ENCODE results near the gene RECK. TPM values are rescaled to one million over a fixed set of nuclear protein-coding genes. Genes with fewer than 3 reads are reported as not detected.

The RECK gene
- total RNA-seq, 2 experiments from 2014 or later: 9.3 to 9.8 TPM

GRCh38 chr9:36123515-36123914 lies 86.8 kb downstream of the RECK start:
- no peak for DNase-seq
- Histone ChIP-seq H3K4me1 (ENCODE audit: insufficient read depth, low read length) (peaks cover 30% of the 10 kb centered on the region), H3K27ac (ENCODE audit: low read depth in 1 of 2, low read length in 2 of 2) (no peak overlapping the region), H3K27me3 (ENCODE audit: control insufficient read depth in 1 of 2, insufficient read depth in 2 of 2, low read length in 2 of 2) (no peaks in the 10 kb centered on the region), H3K9me3 (ENCODE audit: control insufficient read depth in 1 of 2, insufficient read depth in 1 of 2, low read length in 2 of 2) (no peaks in the 10 kb centered on the region), H3K36me3 (ENCODE audit: insufficient read depth, low read length) (peaks cover 15% of the 10 kb centered on the region), H3K4me3 (ENCODE audit: low read length) (no peak overlapping the region)
- Mint-ChIP-seq H3K4me1 (ENCODE audit: low read depth) (peaks cover 29% of the 10 kb centered on the region), H3K36me3 (ENCODE audit: low read depth) (peaks cover 30% of the 10 kb centered on the region), H3K9me3 (no peaks in the 10 kb centered on the region), H3K27me3 (no peaks in the 10 kb centered on the region), H3K4me3 (no peak overlapping the region), H3K27ac (no peak overlapping the region)
- intact Hi-C loops (cut with DNase I, micrococcal nuclease): no loop called here
- POLR2A ChIA-PET: no interaction called here
- no peak for TF ChIP-seq CTCF (IDR thresholded peaks at IDR 0.05)
- ATAC-seq (ENCODE audit: poor library complexity): no peak
- CTCF ChIA-PET: interaction anchor here (1.6 kb wide), 1 partner anchor 43 kb away, joined by 6 read pairs; no protein-coding TSS in a partner anchor

- H3K4me3 ChIP-seq (ENCODE audit: low read length): no peak overlapping the region
- POLR2A ChIA-PET: interaction anchor here (0.6 to 1.8 kb wide), 2 partner anchors 19 to 1415 kb away, joined by 3 to 4 read pairs; no protein-coding TSS in a partner anchor
- ATAC-seq (ENCODE audit: poor library complexity) (no peak), DNase-seq (no peak)
- no peak overlapping the region for H3K27ac ChIP-seq (ENCODE audit: low read depth in 1 of 2, low read length in 2 of 2)
- intact Hi-C loops (cut with DNase I, micrococcal nuclease): loop anchor here in 1 of 2 experiments (5.0 kb wide), 1 partner anchor 37 kb away; no protein-coding TSS in a partner anchor
- peaks cover 29% of the 10 kb centered on the region for H3K4me1 Mint-ChIP-seq (ENCODE audit: low read depth)
- H3K27ac Mint-ChIP-seq: no peak overlapping the region
- peaks cover 9% of the 10 kb centered on the region for H3K36me3 ChIP-seq (ENCODE audit: insufficient read depth, low read length)
- CTCF ChIA-PET: interaction anchor here (0.8 to 1.6 kb wide), 2 partner anchors 41 kb away, joined by 3 to 6 read pairs; no protein-coding TSS in a partner anchor
- TF ChIP-seq CTCF (IDR thresholded peaks at IDR 0.05): no peak
- no peaks in the 10 kb centered on the region for H3K27me3 ChIP-seq (ENCODE audit: control insufficient read depth in 1 of 2, insufficient read depth in 2 of 2, low read length in 2 of 2)
- peaks cover 30% of the 10 kb centered on the region for H3K4me1 ChIP-seq (ENCODE audit: insufficient read depth, low read length)
- no peak overlapping the region for H3K4me3 Mint-ChIP-seq
- peaks cover 25% of the 10 kb centered on the region for H3K36me3 Mint-ChIP-seq (ENCODE audit: low read depth)
- no peaks in the 10 kb centered on the region for H3K27me3 Mint-ChIP-seq
- H3K9me3 Mint-ChIP-seq: no peaks in the 10 kb centered on the region
- no peaks in the 10 kb centered on the region for H3K9me3 ChIP-seq (ENCODE audit: control insufficient read depth in 1 of 2, insufficient read depth in 1 of 2, low read length in 2 of 2)
Observed at GRCh38 chr9:36125062-36125855, 88.5 kb downstream of the RECK start.

GRCh38 chr9:36126016-36126730 lies 89.5 kb downstream of the RECK start:
- ChIA-PET CTCF (interaction anchor here (0.8 kb wide), 1 partner anchor 40 kb away, joined by 3 read pairs; no protein-coding TSS in a partner anchor), POLR2A (no interaction called here)
- intact Hi-C loops (cut with DNase I, micrococcal nuclease): loop anchor here in 1 of 2 experiments (5.0 kb wide), 1 partner anchor 36 kb away; no protein-coding TSS in a partner anchor
- H3K27me3 ChIP-seq (ENCODE audit: control insufficient read depth in 1 of 2, insufficient read depth in 2 of 2, low read length in 2 of 2): no peaks in the 10 kb centered on the region
- H3K9me3 Mint-ChIP-seq: no peaks in the 10 kb centered on the region
- H3K4me1 Mint-ChIP-seq (ENCODE audit: low read depth): peaks cover 29% of the 10 kb centered on the region
- TF ChIP-seq CTCF (IDR thresholded peaks at IDR 0.05): no peak
- H3K27ac Mint-ChIP-seq: no peak overlapping the region
- H3K4me3 ChIP-seq (ENCODE audit: low read length): no peak overlapping the region
- no peak overlapping the region for H3K27ac ChIP-seq (ENCODE audit: low read depth in 1 of 2, low read length in 2 of 2)
- H3K9me3 ChIP-seq (ENCODE audit: control insufficient read depth in 1 of 2, insufficient read depth in 1 of 2, low read length in 2 of 2): no peaks in the 10 kb centered on the region
- H3K4me3 Mint-ChIP-seq: no peak overlapping the region
- peaks cover 9% of the 10 kb centered on the region for H3K36me3 ChIP-seq (ENCODE audit: insufficient read depth, low read length)
- no peak for ATAC-seq (ENCODE audit: poor library complexity)
- DNase-seq: no peak
- no peaks in the 10 kb centered on the region for H3K27me3 Mint-ChIP-seq
- H3K36me3 Mint-ChIP-seq (ENCODE audit: low read depth): peaks cover 22% of the 10 kb centered on the region
- peaks cover 30% of the 10 kb centered on the region for H3K4me1 ChIP-seq (ENCODE audit: insufficient read depth, low read length)
